GM21825 (cell line): Measurements from ENCODE around the gene TIMM9.
"Not testable (repeated sequence)": the region's sequence is repeated elsewhere in the genome, so short reads cannot be mapped to it uniquely, and the experiment has no call there.

Experiments
- ATAC-seq: cut with Tn5 transposase; IDR thresholded peaks from one replicate; pipeline ENCODE4 v1.9.1; 2021; ENCODE audit warnings: mild to moderate bottlenecking, moderate library complexity; ENCODE audit not compliant: unreplicated experiment

TIMM9 gene

DNA sequence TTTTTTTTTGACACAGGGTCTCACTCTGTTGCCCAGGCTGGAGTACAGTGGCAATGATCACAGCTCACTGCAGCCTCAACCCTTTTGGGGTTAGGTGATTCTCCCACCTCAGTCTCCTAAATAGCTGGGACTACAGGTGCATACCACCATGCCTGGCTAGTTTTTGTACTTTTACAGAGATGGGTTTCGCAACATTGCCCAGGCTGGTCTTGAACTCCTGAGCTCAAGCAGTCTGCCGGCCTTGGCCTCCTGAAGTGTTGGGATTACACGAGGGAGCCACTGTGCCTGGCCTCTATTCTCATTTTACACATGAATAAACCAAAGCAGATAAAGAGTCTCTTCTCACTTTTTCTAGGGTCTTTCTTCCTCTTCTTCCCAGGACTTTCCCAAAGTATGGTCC is 28.4 kb downstream of the TIMM9 start:
- no peak for ATAC-seq

DNA sequence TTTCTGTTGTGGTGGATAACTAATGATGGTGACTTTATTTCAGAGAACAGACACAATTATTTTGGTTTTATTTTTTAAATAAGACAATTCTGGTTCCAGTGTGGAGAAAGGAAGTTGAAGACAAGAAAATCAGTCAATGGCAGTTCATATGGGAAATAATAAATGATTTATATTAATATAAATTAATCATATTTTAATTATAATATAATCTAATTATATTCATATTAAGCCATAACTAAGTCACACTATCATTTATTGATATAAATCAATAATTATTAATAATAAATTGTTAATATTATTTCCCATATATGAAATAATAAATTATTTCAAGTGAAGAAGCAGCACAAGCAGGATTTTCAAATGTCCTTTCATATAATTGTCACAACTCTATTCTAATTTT is 28.8 kb downstream of the TIMM9 start:
- no peak for ATAC-seq

DNA sequence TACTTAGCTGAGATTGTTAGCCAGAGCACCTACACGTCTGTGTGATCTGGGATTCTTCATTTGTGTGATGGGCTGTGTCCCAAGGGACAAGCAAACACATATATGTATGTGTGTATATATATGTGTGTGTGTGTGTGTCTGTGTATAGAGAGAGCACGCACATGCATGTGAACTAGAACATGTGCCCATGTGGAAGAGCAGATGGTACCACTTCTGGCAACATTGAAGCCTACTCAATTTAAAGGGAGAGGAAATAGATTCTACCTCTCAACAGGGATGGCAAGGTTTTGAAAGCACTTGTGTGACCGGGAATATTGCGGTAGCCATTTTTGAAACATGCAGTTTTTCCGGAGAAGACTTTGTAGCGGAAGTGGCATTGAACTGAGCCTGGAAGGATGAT is 30.2 kb downstream of the TIMM9 start:
- no peak for ATAC-seq

DNA sequence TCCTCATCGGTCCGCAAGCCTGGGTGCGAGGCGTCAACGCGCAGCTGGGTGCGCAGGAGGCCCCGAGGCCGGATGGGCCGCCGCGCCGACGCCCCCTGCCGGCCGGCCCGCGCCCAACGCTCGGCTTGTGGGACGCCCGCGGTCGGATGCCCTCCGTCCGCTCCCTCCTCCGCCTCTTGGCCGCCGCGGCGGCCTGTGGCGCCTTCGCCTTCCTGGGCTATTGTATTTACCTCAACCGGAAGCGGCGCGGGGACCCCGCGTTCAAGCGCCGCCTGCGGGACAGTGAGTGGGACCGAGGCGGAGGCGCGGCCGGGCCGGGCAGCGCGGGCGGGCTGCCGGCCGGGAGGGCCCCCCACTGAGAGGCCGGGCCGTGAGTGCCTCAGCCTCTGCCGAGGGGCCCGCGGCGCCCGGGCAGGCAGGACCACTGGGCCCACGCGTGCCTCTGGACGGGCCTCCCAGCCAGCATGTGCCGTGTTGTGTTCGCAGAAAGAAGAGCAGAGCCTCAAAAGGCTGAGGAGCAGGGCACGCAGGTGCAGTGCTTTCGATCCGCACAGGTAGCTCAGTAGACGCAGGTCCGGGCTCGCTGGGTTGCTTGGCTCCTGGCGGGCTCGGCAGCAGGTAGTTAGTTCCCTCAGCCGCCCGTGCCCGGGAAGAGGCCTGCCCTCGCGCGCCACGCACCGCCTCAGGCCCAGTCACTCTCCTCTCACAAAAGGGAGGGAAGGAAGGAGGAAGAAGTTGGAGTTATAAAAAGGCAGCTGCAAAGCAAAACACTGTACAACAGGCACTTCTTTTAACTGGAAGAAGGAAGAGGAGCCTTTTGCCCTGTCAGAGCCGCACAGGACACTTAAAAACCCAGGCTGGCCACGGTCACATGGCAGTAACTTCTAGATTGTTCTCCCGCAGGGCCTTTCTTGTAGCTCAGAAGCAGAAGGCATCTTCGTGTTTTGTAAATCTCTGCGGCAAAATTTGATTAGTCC is 31.2 kb downstream of the TIMM9 start, which contains the start of gene TOMM20L:
TSS of gene TOMM20L (plus strand) at position 119 of the 977 bp plus-strand sequence. CDS start at position 147, 28 bp downstream.
- peak; percentile 95 for ATAC-seq

DNA sequence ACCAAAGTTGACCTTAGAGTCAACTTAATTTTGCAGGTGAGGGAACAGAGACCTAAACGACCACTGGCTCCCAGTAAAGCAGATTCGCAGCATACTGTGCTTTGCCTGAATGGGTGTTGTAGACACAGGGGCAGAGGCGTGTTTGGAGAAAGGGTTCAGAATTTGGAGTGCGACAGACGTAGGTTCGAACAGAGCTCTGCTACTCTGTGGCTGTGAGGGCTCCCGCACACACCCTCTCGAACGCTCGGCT is 31.8 kb downstream of the TIMM9 start:
- no peak for ATAC-seq

DNA sequence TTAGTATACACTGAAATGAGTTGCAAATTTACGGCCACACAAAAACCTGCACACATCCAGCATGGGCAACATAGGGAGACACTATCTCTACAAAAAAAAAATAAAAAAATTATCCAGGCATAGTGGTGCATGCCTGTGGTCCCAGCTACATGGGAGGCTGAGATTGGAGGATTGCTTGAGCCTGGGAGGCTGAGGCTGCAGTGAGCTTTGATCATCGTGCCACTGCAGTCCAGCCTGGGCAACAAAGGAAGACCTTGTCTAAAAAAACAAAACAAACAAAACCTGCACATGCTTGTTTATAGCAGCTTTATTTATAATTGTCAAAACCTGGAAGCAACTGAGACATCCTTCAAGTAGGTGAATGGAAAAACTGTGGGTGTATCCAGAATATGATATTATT is 36.5 kb downstream of the TIMM9 start:
- no peak for ATAC-seq

DNA sequence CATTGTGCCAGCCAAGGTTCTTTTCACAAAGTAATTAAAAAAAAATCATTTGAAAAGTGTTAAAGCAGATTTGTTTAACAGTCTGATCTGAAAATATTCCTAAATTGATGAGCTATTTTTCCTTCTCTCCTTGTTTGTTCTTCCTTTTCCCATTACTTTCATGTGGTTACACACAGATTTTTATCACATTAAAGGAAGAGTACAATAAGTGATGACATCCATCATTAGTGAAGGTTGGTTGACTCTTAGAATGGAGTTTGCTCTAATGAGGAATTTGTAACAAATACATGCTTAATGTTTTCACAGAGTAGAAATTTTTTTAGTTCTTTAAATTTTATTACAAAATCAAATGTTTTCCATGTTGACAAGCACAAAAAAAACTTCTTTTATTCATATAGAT is 50.5 kb downstream of the TIMM9 start:
- no peak for ATAC-seq

DNA sequence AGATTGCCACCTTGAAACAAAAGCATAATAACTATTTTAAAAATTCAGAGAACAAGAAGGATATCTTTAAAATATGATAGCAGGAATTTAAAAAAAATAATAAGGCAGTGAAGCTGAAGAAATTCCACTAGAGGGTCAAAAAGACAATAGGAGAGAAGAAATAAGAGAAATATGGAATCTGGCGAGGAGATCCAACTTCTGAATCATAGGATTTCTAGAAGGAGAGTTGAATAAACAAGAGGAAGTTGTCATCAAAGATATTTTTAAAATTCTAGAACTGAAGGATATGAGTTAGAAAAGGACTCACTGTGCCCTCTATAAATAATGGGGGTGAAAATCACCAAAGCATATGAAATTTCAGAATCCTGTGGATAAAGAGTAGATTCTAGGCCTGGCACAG is 58.4 kb downstream of the TIMM9 start:
- no peak for ATAC-seq

DNA sequence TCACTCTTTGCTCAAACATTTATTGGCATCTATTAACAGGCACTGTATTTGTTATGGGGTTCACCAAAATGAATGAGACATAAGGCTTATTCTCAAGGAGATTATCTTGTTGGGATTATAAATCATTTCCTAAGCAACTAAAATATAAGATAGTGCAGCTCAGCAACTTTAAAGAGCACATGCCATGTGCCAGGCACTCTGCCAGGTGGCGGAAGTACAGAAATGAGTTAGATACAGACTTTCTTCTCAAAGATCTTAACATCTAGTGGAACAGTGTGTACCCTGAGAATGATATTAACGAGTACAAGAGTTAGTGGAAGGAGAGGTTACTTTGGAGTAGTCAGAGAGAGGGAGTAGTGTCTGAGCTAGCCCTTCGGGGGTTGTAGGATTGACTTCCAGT is 60.0 kb downstream of the TIMM9 start:
- no peak for ATAC-seq

DNA sequence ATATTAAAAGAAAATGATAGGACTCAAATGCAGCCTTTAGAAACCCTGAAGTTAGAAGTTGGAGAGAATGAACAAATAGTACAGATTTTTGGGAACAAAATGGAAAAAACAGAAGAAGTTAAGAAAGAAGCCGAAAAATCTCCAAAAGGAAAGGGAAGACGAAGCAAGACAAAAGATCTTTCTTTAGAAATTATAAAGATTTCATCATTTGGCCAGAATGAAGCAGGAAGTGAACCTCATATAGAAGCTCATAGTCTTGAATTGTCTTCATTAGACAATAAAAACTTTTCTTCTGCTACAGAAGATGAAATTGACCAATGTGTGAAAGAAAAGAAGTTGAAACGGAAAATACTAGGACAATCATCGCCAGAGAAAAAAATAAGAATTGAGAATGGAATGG is 63.0 kb downstream of the TIMM9 start:
- no peak for ATAC-seq

DNA sequence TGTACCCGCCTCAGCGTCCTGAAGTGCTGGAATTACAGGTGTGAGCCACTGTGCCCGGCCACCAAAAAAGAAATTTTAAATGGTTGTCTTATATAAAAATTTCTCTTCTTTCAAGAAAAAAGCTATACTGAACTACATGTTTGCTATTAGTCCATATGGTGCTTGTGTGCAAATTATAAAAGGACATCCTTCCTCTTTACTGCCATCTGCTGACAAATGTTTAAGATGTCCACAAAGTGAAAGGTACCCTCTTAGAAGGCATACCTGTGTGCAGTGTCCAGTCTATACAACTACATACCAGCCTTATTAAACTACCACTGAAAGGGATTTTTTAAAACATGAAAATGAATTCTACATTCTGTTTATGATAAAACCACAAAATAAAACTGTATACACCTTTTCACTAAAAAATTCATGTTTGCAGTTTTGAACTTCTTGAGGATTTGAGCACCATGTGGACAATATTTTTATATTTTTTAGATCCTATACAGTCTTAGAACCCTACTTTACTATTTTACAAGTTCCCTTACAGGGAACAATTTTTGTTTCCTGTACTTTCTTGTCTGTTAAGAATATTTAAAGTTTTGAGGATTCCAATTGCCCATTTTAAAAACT is 64.4 kb downstream of the TIMM9 start:
- no peak for ATAC-seq

DNA sequence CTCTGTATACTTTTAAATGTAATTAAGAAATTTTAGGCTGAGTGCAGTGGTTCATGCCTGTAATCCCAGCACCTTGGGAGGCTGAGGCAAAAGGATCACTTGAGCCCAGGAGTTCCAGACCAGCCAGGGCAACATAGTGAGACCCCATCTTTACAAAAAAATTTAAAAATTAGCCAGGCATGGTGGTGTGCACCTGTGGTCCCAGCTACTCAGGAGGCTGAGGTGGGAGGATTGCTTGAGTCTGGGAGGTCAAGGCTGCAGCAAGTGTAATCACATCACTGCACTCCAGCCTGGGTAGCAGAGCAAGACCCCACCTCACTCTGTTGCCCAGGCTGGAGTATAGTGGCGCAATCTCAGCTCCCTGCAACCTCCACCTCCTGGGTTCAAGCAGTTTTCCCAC is 65.1 kb downstream of the TIMM9 start:
- not testable (repeated sequence) for ATAC-seq
